Activated T-helper 1 cell treated with anti-CD3 and anti-CD28 coated beads, Interleukin-2, amount 50 U/mL, for 16 hours (primary cell): ENCODE results near the gene NCOA7.
"Not testable (repeated sequence)": the region's sequence is repeated elsewhere in the genome, so short reads cannot be mapped to it uniquely, and the experiment has no call there.

Experiments used
- DNase-seq, 2 donors: peaks; one replicate each; pipeline ENCODE4 v3.0.0-alpha.2; 2020; ENCODE audit warnings: low read depth in 1 of 2, low spot score in 1 of 2

Gene NCOA7

DNA sequence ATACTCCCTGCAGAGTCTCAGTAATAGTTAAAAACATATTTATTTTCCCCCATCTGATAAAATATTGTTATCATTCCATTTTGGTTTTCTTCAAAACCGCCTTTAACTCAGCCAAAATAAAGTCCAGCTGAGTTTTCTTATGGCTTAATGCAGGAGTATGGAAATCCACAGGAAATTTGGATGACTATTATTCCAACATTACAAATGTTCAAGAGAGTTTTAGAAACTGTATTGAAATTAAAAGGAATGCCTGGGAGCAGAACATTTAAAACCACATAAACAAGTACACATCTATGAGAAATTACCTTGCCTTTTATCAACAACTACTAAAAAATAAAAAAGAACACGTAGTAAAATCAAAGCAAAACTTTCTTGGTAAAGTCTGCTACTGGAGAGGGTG, 45.7 kb downstream of the NCOA7 start:
- no peak for DNase-seq

- DNase-seq: no peak
These were observed 48.7 kb downstream of the NCOA7 start for GRCh38 chr6:125839471-125839870.

GRCh38 chr6:125839879-125840278, 49.1 kb downstream of the NCOA7 start:
- DNase-seq: no peak

GRCh38 chr6:125841356-125842090, 50.8 kb downstream of the NCOA7 start:
- no peak for DNase-seq

- DNase-seq: no peak
These were observed 51.4 kb downstream of the NCOA7 start for GRCh38 chr6:125842091-125842626.

- no peak for DNase-seq
These were observed 52.8 kb downstream of the NCOA7 start for GRCh38 chr6:125843593-125843992.

DNA sequence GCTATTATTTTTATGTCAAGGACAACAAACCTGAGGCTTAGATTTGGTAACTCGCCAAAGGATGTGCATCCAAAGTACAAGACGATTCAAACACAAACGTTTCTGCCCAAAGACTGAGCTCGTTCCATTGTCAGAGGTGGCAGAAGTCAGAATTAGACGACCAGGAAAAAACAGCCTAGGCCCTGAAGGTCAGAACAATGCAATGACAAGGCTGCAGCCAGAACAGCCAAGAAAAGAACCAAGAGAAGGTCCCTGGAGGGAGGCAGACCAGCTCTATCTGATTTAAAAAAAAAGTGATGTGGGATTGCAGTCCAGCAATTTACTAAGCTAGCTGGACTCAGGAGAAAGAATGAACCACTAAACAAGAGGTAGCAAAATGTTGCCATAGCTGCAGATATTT, 54.2 kb downstream of the NCOA7 start:
- no peak for DNase-seq

GRCh38 chr6:125846292-125847024, 55.7 kb downstream of the NCOA7 start:
- DNase-seq: no peak

GRCh38 chr6:125848286-125848685, 57.5 kb downstream of the NCOA7 start:
- not testable (repeated sequence) for DNase-seq

DNA sequence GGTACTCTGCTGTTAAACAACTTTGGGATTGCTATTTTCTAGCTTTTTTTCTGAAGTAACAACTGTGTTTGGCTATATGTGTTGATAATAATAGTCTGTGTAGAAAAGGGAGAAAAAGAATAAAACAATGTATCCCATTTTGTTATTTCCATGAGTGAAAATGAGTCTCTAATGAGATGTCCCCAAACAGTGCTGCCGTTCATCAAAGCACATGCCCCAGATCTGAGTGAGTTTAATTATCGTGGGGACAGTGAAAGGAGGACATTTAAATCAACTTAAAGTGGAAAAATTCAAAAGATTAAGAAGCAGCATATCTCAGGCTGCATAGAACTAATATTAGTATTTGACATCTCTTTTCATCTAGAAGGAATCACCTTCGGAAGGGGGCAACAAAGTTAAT, 59.6 kb downstream of the NCOA7 start:
- no peak for DNase-seq

- DNase-seq: no peak
These were observed 61.8 kb downstream of the NCOA7 start for GRCh38 chr6:125852587-125852986.

GRCh38 chr6:125853168-125853567, 62.4 kb downstream of the NCOA7 start:
- DNase-seq: no peak

- DNase-seq: no peak
These were observed 63.0 kb downstream of the NCOA7 start for GRCh38 chr6:125853756-125854155.

DNA sequence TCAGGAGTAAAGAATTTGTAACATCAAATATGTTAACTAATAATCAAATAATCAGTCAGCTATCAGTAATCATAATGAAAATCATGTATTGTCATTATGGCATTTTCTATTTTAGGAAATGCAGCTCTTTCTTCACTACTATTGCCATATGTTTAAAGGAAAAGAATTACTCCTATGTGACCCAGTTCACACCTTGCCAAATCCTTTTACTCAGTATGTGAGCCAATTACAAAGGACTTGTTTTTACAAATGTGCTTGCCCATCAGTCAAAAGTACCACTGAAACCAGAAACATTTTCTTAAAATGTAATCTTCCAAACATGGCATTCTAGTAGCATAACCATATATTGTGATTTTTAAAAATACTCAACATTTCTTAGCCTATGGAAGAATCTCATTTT, 63.6 kb downstream of the NCOA7 start:
- DNase-seq: no peak

GRCh38 chr6:125855783-125856182, 65.0 kb downstream of the NCOA7 start:
- no peak for DNase-seq

DNA sequence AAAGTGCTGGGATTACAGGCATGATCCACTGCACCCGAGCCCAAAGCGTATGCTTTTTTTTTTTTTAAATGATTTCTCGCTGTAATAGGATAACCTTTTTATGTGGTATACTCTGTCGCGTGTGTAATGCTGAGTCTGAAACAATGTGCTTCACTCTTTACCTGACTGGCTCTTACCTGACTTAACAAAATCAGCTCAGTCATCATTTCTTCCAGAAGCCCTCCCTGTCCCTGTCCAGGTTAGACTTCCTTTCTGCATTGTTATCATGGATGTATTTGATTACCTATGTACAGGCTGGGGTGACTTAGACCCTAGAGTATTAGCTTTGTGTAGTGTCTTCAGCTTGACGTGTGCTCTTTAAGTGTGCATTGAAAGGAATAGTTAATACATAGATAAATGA, 67.1 kb downstream of the NCOA7 start:
- DNase-seq: no peak

GRCh38 chr6:125858427-125859320, 67.9 kb downstream of the NCOA7 start:
- DNase-seq: no peak

- no peak for DNase-seq
These were observed 69.0 kb downstream of the NCOA7 start for GRCh38 chr6:125859727-125860126.

GRCh38 chr6:125863023-125863422, 72.3 kb downstream of the NCOA7 start:
- DNase-seq: no peak

DNA sequence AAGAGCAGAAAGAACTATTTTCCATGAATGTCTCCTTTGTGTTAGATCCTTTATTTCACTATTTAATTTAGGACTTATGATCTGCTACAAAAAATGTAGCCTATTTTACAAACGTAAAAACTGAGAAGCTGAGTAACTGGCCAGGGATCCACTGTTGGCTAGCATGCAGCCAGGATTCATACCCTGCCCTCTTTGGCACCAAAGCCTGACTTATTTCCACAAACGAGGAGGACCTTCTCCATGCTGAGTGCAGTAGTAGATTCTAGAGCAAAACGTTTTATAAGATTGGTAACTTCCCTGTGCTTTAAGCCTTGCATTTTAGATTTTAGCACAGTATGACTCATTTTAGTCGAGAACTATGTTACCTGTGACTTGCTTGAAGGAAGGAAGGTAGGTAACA, 74.3 kb downstream of the NCOA7 start:
- no peak for DNase-seq

- DNase-seq: no peak
These were observed 75.7 kb downstream of the NCOA7 start for GRCh38 chr6:125866433-125866832.
